ENCODE results near the gene HMSD. TPM values are rescaled to one million over a fixed set of nuclear protein-coding genes. Genes with fewer than 3 reads are reported as not detected.

The HMSD gene
- total RNA-seq, 4 donors from 2014 or later = not detected

- no peak overlapping the region for H3K4me3 ChIP-seq
- no peaks in the 10 kb centered on the region for H3K36me3 ChIP-seq
- 58% methylated on average over 5 of the region's 5 CpGs for WGBS
- TF ChIP-seq POLR2A (IDR thresholded peaks at IDR 0.05) = no peak
- no peak for TF ChIP-seq CTCF (IDR thresholded peaks at IDR 0.05)
- no peak for TF ChIP-seq EP300 (IDR thresholded peaks at IDR 0.05)
- TF ChIP-seq POLR2AphosphoS5 (IDR thresholded peaks at IDR 0.05) = no peak
- no peaks in the 10 kb centered on the region for H3K9me3 ChIP-seq
- H3K27me3 ChIP-seq = peaks cover 8% of the 10 kb centered on the region
- DNase-seq (ENCODE audit: low spot score in 2 of 2) = no peak
- H3K27ac ChIP-seq = no peak overlapping the region
- H3K4me1 ChIP-seq = peaks cover 9% of the 10 kb centered on the region
Measured at GRCh38 chr18:63953811-63954210, 4.7 kb downstream of the HMSD start.

- H3K4me3 ChIP-seq = no peak overlapping the region
- TF ChIP-seq POLR2A (IDR thresholded peaks at IDR 0.05) = no peak
- H3K4me1 ChIP-seq = no peaks in the 10 kb centered on the region
- H3K27ac ChIP-seq = no peak overlapping the region
- no peak for DNase-seq (ENCODE audit: low spot score in 2 of 2)
- WGBS = 52% methylated on average over 4 of the region's 4 CpGs
- peaks cover 8% of the 10 kb centered on the region for H3K27me3 ChIP-seq
- no peaks in the 10 kb centered on the region for H3K9me3 ChIP-seq
- H3K36me3 ChIP-seq = no peaks in the 10 kb centered on the region
Measured at GRCh38 chr18:63956755-63957154, 7.7 kb downstream of the HMSD start.

- WGBS = 47% methylated on average over 1 of the region's 1 CpG
- no peak for DNase-seq (ENCODE audit: low spot score in 2 of 2)
- Histone ChIP-seq H3K4me3 (no peak overlapping the region), H3K9me3 (no peaks in the 10 kb centered on the region), H3K36me3 (no peaks in the 10 kb centered on the region), H3K27me3 (peaks cover 3% of the 10 kb centered on the region), H3K27ac (no peak overlapping the region), H3K4me1 (peaks cover 12% of the 10 kb centered on the region)
- TF ChIP-seq POLR2A (IDR thresholded peaks at IDR 0.05) (no peak), EP300 (IDR thresholded peaks at IDR 0.05) (no peak), CTCF (IDR thresholded peaks at IDR 0.05) (no peak), POLR2AphosphoS5 (IDR thresholded peaks at IDR 0.05) (no peak)
Measured at GRCh38 chr18:63960891-63961290, 11.8 kb downstream of the HMSD start.

- WGBS = 75% methylated on average over 5 of the region's 5 CpGs
- no peaks in the 10 kb centered on the region for H3K9me3 ChIP-seq
- H3K27me3 ChIP-seq = no peaks in the 10 kb centered on the region
- no peak overlapping the region for H3K4me3 ChIP-seq
- no peak for TF ChIP-seq EP300 (IDR thresholded peaks at IDR 0.05)
- no peak for TF ChIP-seq CTCF (IDR thresholded peaks at IDR 0.05)
- no peak for TF ChIP-seq POLR2A (IDR thresholded peaks at IDR 0.05)
- no peak for TF ChIP-seq POLR2AphosphoS5 (IDR thresholded peaks at IDR 0.05)
- H3K36me3 ChIP-seq = no peaks in the 10 kb centered on the region
- H3K27ac ChIP-seq = no peak overlapping the region
- H3K4me1 ChIP-seq = peaks cover 12% of the 10 kb centered on the region
- DNase-seq (ENCODE audit: low spot score in 2 of 2) = no peak
Measured at GRCh38 chr18:63961435-63961980, 12.4 kb downstream of the HMSD start.

- 33% methylated on average over 1 of the region's 1 CpG for WGBS
- no peak overlapping the region for H3K27ac ChIP-seq
- no peak for DNase-seq (ENCODE audit: low spot score in 2 of 2)
- no peaks in the 10 kb centered on the region for H3K27me3 ChIP-seq
- H3K36me3 ChIP-seq = no peaks in the 10 kb centered on the region
- H3K4me3 ChIP-seq = no peak overlapping the region
- TF ChIP-seq POLR2AphosphoS5 (IDR thresholded peaks at IDR 0.05) (no peak), CTCF (IDR thresholded peaks at IDR 0.05) (no peak), EP300 (IDR thresholded peaks at IDR 0.05) (no peak), POLR2A (IDR thresholded peaks at IDR 0.05) (no peak)
- H3K4me1 ChIP-seq = peaks cover 12% of the 10 kb centered on the region
- H3K9me3 ChIP-seq = no peaks in the 10 kb centered on the region
Measured at GRCh38 chr18:63962137-63962536, 13.0 kb downstream of the HMSD start.

All from suprapubic skin (tissue), 4 donors.